ENCODE results near the gene DUSP7.

DNA sequence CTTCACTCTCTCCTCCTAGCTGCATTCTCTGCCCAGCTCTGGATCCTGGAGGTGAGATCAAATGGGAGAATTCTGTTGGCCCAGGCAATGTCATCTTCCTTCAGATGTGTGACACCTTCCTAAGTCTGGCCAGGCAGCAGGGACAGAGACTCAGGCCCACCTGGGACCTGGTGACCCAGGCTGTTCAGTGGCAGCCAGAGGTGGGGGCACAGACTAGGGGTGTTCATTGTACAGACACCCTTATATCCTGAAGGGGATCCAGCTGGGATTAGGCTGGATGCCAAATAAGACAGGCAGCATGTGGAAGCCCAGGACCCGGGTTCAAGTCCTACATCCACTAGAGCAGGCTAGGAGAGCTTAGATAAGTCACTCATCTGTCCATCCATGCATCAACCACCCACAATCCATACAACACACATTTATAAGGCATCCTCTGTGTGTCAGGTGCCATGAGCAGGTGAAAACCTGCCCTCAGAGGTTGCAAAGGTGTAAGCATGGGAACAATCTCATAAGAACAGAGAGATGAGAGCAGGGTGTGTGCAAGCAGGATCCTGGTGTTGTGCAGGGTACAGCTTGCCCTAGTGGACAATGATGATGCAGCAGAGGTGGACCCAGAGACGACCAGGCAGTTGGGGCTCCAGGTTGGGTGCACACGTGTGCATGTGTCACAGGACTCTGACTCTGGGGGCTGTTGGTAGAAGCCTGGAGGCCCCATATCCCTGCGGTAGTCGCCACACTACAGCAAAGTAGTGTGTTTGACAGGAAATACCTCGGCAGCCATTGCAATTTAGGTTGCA lies 42.4 kb downstream of the DUSP7 start:
- TF ChIP-seq POLR2AphosphoS5 (IDR thresholded peaks at IDR 0.05) = no peak
- TF ChIP-seq, protein P1, sequence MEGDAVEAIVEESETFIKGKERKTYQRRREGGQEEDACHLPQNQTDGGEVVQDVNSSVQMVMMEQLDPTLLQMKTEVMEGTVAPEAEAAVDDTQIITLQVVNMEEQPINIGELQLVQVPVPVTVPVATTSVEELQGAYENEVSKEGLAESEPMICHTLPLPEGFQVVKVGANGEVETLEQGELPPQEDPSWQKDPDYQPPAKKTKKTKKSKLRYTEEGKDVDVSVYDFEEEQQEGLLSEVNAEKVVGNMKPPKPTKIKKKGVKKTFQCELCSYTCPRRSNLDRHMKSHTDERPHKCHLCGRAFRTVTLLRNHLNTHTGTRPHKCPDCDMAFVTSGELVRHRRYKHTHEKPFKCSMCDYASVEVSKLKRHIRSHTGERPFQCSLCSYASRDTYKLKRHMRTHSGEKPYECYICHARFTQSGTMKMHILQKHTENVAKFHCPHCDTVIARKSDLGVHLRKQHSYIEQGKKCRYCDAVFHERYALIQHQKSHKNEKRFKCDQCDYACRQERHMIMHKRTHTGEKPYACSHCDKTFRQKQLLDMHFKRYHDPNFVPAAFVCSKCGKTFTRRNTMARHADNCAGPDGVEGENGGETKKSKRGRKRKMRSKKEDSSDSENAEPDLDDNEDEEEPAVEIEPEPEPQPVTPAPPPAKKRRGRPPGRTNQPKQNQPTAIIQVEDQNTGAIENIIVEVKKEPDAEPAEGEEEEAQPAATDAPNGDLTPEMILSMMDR (IDR thresholded peaks at IDR 0.05 in 8 of 11, conservative IDR thresholded peaks at IDR 0.05 in 3 of 11) = no peak
- no peak for TF ChIP-seq POLR2A (IDR thresholded peaks at IDR 0.05)

Measured in spleen (tissue), 7 donors.